Hepatic stellate cell (primary cell): ENCODE data around the gene AGTPBP1.
"Not testable (repeated sequence)": the region's sequence is repeated elsewhere in the genome, so short reads cannot be mapped to it uniquely, and the experiment has no call there.

Experiments used
- DNase-seq: peaks from one replicate; pipeline ENCODE4 v3.0.0; 2011; ENCODE audit warnings: low spot score

The AGTPBP1 gene

GRCh38 chr9:85617141-85617670 lies 124.5 kb downstream of the AGTPBP1 start:
- DNase-seq: no peak

- no peak for DNase-seq
These were observed 126.0 kb downstream of the AGTPBP1 start for GRCh38 chr9:85615792-85616191.

GRCh38 chr9:85610074-85610860 lies 131.5 kb downstream of the AGTPBP1 start:
- peak; percentile 74 for DNase-seq

- DNase-seq: no peak
These were observed 135.8 kb downstream of the AGTPBP1 start for GRCh38 chr9:85605905-85606304.

GRCh38 chr9:85603936-85604335 lies 137.8 kb downstream of the AGTPBP1 start:
- DNase-seq: no peak

GRCh38 chr9:85602742-85603141 lies 139.0 kb downstream of the AGTPBP1 start:
- DNase-seq: no peak

GRCh38 chr9:85600675-85601263 lies 141.0 kb downstream of the AGTPBP1 start:
- no peak for DNase-seq

GRCh38 chr9:85599540-85600105 lies 142.1 kb downstream of the AGTPBP1 start:
- DNase-seq: no peak

GRCh38 chr9:85594316-85594715 lies 147.4 kb downstream of the AGTPBP1 start:
- no peak for DNase-seq

- DNase-seq: no peak
These were observed 155.1 kb downstream of the AGTPBP1 start for GRCh38 chr9:85586684-85587083.

GRCh38 chr9:85577353-85577952 lies 164.3 kb downstream of the AGTPBP1 start:
- DNase-seq: no peak

GRCh38 chr9:85575868-85576267 lies 165.9 kb downstream of the AGTPBP1 start:
- DNase-seq: no peak

GRCh38 chr9:85573546-85573945 lies 168.2 kb downstream of the AGTPBP1 start:
- not testable (repeated sequence) for DNase-seq

- not testable (repeated sequence) for DNase-seq
These were observed 168.8 kb downstream of the AGTPBP1 start for GRCh38 chr9:85572917-85573316.

GRCh38 chr9:85569988-85570387 lies 171.8 kb downstream of the AGTPBP1 start:
- peak; percentile 2 for DNase-seq

GRCh38 chr9:85559526-85559925 lies 182.2 kb downstream of the AGTPBP1 start:
- DNase-seq: no peak

GRCh38 chr9:85554349-85554748 lies 187.4 kb downstream of the AGTPBP1 start:
- no peak for DNase-seq

- no peak for DNase-seq
These were observed 188.3 kb downstream of the AGTPBP1 start for GRCh38 chr9:85553475-85553874.

GRCh38 chr9:85547599-85547998 lies 194.2 kb downstream of the AGTPBP1 start:
- no peak for DNase-seq

- no peak for DNase-seq
These were observed 198.6 kb downstream of the AGTPBP1 start for GRCh38 chr9:85543196-85543595.

- DNase-seq: no peak
These were observed 199.9 kb downstream of the AGTPBP1 start for GRCh38 chr9:85541876-85542275.

- DNase-seq: no peak
These were observed 205.2 kb downstream of the AGTPBP1 start for GRCh38 chr9:85536514-85536913.

GRCh38 chr9:85536076-85536475 lies 205.7 kb downstream of the AGTPBP1 start:
- DNase-seq: peak; percentile 65
